SK-N-SH treated with all-trans-retinoic acid at 6 μM for 48 hours (cell line): ENCODE measurements around the gene CELF1.

ENCODE experiments used
- ATAC-seq: fragments of 200-7000 bp; cut with Tn5 transposase; 3 replicates; pipeline ENCODE4 v1.9.1; 2020; ENCODE audit warnings: mild to moderate bottlenecking, moderate library complexity
- ARNTL ChIP-seq: fragments of 450-650 bp; formaldehyde crosslinking; IDR thresholded peaks from 2 replicates; pipeline ENCODE4 v1.5.0; 2020; ENCODE audit warnings: low read depth, mild to moderate bottlenecking, moderate library complexity, borderline replicate concordance
- BACH2 ChIP-seq: fragments of 250-450 bp; sonication (Bioruptor Pico); IDR thresholded peaks from 2 replicates; pipeline ENCODE4 v1.9.0; 2021; ENCODE audit warnings: mild to moderate bottlenecking, borderline replicate concordance
- CREB5 ChIP-seq: fragments of 250-450 bp; sonication (Bioruptor Pico); IDR thresholded peaks from 2 replicates; pipeline ENCODE4 v1.5.1; 2020; ENCODE audit warnings: low read depth, mild to moderate bottlenecking, moderate library complexity
- CSDC2 ChIP-seq: fragments of 250-450 bp; sonication (Bioruptor Pico); IDR thresholded peaks from 2 replicates; pipeline ENCODE4 v1.5.0; 2020; ENCODE audit warnings: mild to moderate bottlenecking, moderate library complexity
- ESRRG ChIP-seq: fragments of 250-450 bp; sonication (Bioruptor Pico); IDR thresholded peaks from 2 replicates; pipeline ENCODE4 v1.6.1; 2021; ENCODE audit warnings: mild to moderate bottlenecking
- GLIS3 ChIP-seq: fragments of 250-450 bp; sonication (Bioruptor Pico); IDR thresholded peaks from 2 replicates; pipeline ENCODE4 v1.5.0; 2020; ENCODE audit warnings: mild to moderate bottlenecking, moderate library complexity
- ISL1 ChIP-seq: fragments of 250-450 bp; sonication (Bioruptor Pico); IDR thresholded peaks from 2 replicates; pipeline ENCODE4 v2.1.2; 2022; ENCODE audit warnings: mild to moderate bottlenecking, moderate library complexity
- OSR1 ChIP-seq: fragments of 250-450 bp; sonication (Bioruptor Pico); IDR thresholded peaks from 2 replicates; pipeline ENCODE4 v1.8.0; 2022; ENCODE audit warnings: moderate library complexity, mild to moderate bottlenecking, inconsistent platforms
- PPARA ChIP-seq: fragments of 250-450 bp; sonication (Bioruptor Pico); IDR thresholded peaks from 2 replicates; pipeline ENCODE4 v1.5.0; 2020; ENCODE audit warnings: mild to moderate bottlenecking, borderline replicate concordance
- RARB ChIP-seq: fragments of 250-450 bp; sonication (Bioruptor Pico); IDR thresholded peaks from 2 replicates; pipeline ENCODE4 v1.8.0; 2021; ENCODE audit warnings: mild to moderate bottlenecking, moderate library complexity
- SNAI2 ChIP-seq: fragments of 250-450 bp; sonication (Bioruptor Pico); IDR thresholded peaks from 2 replicates; pipeline ENCODE4 v1.5.0; 2020; ENCODE audit warnings: mild to moderate bottlenecking, moderate library complexity
- TCF4 ChIP-seq: fragments of 250-450 bp; sonication (Bioruptor Pico); IDR thresholded peaks from 2 replicates; pipeline ENCODE4 v1.8.0; 2021; ENCODE audit warnings: mild to moderate bottlenecking, moderate library complexity, borderline replicate concordance
- TOX ChIP-seq: fragments of 250-450 bp; sonication (Bioruptor Pico); IDR thresholded peaks from 2 replicates; pipeline ENCODE4 v1.8.0; 2021; ENCODE audit warnings: mild to moderate bottlenecking, moderate library complexity, borderline replicate concordance
- TSHZ2 ChIP-seq: fragments of 250-450 bp; sonication (Bioruptor Pico); IDR thresholded peaks from 2 replicates; pipeline ENCODE4 v1.5.0; 2020; ENCODE audit warnings: mild to moderate bottlenecking, moderate library complexity
- ZC3H10 ChIP-seq: fragments of 250-450 bp; sonication (Bioruptor Pico); IDR thresholded peaks from 2 replicates; pipeline ENCODE4 v1.5.1; 2021; ENCODE audit warnings: mild to moderate bottlenecking, moderate library complexity
- ZFP3 ChIP-seq: fragments of 250-450 bp; sonication (Bioruptor Pico); IDR thresholded peaks from 2 replicates; pipeline ENCODE4 v1.5.0; 2020; ENCODE audit warnings: mild to moderate bottlenecking, moderate library complexity
- ZFP30 ChIP-seq: fragments of 450-650 bp; formaldehyde crosslinking; IDR thresholded peaks from 2 replicates; pipeline ENCODE4 v1.5.0; 2022; ENCODE audit warnings: mild to moderate bottlenecking, moderate library complexity
- ZNF565 ChIP-seq: fragments of 450-650 bp; formaldehyde crosslinking; conservative IDR thresholded peaks from 2 replicates; pipeline ENCODE4 v1.5.0; 2020; ENCODE audit warnings: low read depth, mild to moderate bottlenecking, moderate library complexity
- ZNF70 ChIP-seq: fragments of 450-650 bp; formaldehyde crosslinking; IDR thresholded peaks from 2 replicates; pipeline ENCODE4 v1.5.0; 2020; ENCODE audit warnings: mild to moderate bottlenecking, moderate library complexity
- ZNF8 ChIP-seq: fragments of 450-650 bp; formaldehyde crosslinking; IDR thresholded peaks from 2 replicates; pipeline ENCODE4 v1.5.0; 2020; ENCODE audit warnings: mild to moderate bottlenecking, moderate library complexity
- TF ChIP-seq, protein P1 (sequence below): fragments of 250-450 bp; sonication (Bioruptor Pico); IDR thresholded peaks from 2 replicates; pipeline ENCODE4 v1.8.0; 2021; ENCODE audit warnings: low read depth, mild to moderate bottlenecking, moderate library complexity, borderline replicate concordance
- TF ChIP-seq, protein P2 (sequence below): fragments of 250-450 bp; sonication (Bioruptor Pico); IDR thresholded peaks from 2 replicates; pipeline ENCODE4 v1.8.0; 2020; ENCODE audit warnings: mild to moderate bottlenecking, moderate library complexity, borderline replicate concordance
- TF ChIP-seq, protein P3 (sequence below): fragments of 250-450 bp; sonication (Bioruptor Pico); IDR thresholded peaks from 2 replicates; pipeline ENCODE4 v1.5.1; 2021; ENCODE audit warnings: mild to moderate bottlenecking, moderate library complexity

Gene CELF1

GRCh38 chr11:47430524-47430923 is 122.4 kb downstream of the CELF1 start (continued):
- TF ChIP-seq, protein P1, sequence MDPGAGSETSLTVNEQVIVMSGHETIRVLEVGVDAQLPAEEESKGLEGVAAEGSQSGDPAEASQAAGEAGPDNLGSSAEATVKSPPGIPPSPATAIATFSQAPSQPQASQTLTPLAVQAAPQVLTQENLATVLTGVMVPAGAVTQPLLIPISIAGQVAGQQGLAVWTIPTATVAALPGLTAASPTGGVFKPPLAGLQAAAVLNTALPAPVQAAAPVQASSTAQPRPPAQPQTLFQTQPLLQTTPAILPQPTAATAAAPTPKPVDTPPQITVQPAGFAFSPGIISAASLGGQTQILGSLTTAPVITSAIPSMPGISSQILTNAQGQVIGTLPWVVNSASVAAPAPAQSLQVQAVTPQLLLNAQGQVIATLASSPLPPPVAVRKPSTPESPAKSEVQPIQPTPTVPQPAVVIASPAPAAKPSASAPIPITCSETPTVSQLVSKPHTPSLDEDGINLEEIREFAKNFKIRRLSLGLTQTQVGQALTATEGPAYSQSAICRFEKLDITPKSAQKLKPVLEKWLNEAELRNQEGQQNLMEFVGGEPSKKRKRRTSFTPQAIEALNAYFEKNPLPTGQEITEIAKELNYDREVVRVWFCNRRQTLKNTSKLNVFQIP (CRISPR knock-in tag): no peak

DNA sequence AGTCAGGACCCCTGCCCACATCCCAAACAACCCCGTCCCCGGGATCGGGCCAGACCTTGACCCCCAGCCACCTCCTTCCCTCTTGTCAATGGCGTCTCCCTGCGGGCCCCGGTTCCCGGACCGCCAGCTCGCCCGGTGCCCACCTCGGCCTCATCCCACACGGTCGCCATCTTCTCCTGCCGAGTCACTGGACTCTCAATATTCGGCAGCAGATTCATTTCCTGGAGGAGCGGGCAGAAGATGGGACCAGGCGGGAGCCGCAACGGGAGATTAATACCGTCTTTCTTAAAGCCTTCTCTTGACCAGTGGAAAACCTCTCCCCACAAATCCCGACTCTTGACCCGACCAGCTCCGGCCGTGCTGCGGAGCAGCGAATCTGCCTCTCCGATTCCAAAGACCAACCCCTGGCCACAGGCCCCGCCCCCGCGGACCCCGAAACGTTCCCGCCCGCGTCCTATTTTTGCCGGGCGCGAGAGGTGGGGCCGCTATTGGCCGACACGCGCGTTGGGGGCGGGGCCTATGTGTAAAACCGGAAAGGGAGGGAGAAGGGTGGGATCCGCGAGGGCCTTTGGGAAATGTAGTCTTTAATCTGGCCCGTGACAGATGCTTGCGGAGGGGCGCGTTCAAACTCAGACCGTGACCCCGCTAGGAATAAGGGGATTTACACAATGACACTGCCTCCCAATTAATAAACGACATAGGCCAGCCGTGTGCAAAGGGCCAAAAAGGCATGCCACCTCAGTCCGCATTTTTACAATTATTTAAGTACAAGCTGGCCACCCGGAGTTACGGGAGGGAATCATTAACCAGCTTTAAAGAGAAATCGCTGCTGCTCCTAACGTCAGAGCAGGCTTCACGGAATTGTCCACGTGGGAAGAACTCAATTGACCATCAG is 126.6 kb downstream of the CELF1 start, which contains the start of gene PSMC3:
Gene PSMC3, minus strand, starts transcription at position 378 of the 895 bp plus-strand sequence. Its CDS starts 160 bp downstream, at position 218.
- ATAC-seq: peak; percentile 95
- TF ChIP-seq, protein P2, sequence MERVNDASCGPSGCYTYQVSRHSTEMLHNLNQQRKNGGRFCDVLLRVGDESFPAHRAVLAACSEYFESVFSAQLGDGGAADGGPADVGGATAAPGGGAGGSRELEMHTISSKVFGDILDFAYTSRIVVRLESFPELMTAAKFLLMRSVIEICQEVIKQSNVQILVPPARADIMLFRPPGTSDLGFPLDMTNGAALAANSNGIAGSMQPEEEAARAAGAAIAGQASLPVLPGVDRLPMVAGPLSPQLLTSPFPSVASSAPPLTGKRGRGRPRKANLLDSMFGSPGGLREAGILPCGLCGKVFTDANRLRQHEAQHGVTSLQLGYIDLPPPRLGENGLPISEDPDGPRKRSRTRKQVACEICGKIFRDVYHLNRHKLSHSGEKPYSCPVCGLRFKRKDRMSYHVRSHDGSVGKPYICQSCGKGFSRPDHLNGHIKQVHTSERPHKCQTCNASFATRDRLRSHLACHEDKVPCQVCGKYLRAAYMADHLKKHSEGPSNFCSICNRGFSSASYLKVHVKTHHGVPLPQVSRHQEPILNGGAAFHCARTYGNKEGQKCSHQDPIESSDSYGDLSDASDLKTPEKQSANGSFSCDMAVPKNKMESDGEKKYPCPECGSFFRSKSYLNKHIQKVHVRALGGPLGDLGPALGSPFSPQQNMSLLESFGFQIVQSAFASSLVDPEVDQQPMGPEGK (CRISPR knock-in tag): no peak
- TF ChIP-seq TCF4 (CRISPR knock-in tag) (no peak), ISL1 (CRISPR knock-in tag) (no peak), ZNF70 (CRISPR knock-in tag) (no peak), CSDC2 (CRISPR knock-in tag) (no peak), TOX (CRISPR knock-in tag) (no peak), ZNF8 (CRISPR knock-in tag) (no peak), PPARA (CRISPR knock-in tag) (no peak), ZC3H10 (no peak), ARNTL (no peak), ESRRG (CRISPR knock-in tag) (no peak), RARB (CRISPR knock-in tag) (no peak), BACH2 (no peak)

DNA sequence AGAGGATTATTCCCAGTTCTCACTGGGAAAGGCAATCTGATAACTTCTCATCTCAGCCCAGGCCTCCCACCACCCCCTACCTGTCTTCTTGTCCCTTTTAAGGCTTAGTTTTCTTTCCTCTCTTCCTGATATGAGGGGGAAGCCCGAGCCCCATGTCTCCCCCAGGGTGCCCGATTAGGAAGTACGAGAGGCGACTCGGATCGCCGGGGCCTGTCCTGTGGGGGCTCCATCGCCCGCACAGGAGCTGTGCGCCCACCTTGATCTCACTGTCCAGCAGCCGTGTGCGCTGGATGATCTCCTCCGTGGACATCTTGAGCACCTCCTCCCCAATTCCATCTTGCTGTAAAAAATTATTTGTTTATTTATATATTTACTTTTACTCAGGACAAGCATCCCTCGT is 127.3 kb downstream of the CELF1 start:
- no peak for ATAC-seq
- TF ChIP-seq ESRRG (CRISPR knock-in tag) (no peak), ZC3H10 (no peak), ZFP30 (CRISPR knock-in tag) (no peak), TCF4 (CRISPR knock-in tag) (no peak)

DNA sequence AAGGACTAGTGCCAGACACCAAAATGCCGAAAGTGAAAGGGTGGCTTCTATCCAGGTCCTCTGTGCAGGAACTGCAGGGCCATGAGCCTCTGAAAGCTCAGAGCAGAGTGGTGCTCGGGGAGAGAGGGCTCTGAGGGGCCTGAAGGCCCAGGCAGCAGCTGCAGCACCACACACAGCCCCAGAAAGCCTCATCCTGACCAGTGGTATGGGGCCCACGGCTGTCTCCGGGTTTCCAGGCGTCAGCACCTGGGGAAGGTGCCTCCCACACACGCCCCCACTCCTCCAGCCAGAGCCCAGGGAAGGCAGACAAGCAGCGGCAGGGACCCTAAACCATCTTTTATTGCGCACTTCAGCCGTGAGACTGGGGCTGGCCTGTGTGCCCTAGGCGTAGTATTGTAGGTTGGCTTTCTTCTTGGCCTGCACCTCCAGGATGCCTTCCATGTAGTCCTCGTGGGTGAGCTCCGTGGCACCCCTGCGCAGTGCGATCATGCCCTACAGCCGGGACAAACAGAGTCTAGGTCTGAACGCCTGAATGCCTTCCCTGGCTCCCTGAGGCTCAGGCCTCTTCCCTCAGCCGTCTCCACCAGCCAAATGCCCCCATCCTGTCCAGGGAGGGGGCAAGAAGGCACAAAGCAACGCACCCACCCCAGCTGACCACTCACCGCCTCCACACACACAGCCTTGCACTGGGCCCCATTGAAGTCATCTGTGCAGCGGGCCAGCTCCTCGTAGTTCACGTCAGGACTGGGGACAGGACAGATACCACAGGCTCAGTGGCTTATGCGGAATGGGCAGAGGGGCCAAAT is 134.3 kb downstream of the CELF1 start:
- ATAC-seq: no peak
- TF ChIP-seq ZFP3 (CRISPR knock-in tag) (no peak), TOX (CRISPR knock-in tag) (no peak), CREB5 (CRISPR knock-in tag) (no peak), SNAI2 (no peak), GLIS3 (CRISPR knock-in tag) (no peak), ZNF565 (no peak), PPARA (CRISPR knock-in tag) (no peak), ZC3H10 (no peak), ESRRG (CRISPR knock-in tag) (no peak), OSR1 (CRISPR knock-in tag) (no peak)

DNA sequence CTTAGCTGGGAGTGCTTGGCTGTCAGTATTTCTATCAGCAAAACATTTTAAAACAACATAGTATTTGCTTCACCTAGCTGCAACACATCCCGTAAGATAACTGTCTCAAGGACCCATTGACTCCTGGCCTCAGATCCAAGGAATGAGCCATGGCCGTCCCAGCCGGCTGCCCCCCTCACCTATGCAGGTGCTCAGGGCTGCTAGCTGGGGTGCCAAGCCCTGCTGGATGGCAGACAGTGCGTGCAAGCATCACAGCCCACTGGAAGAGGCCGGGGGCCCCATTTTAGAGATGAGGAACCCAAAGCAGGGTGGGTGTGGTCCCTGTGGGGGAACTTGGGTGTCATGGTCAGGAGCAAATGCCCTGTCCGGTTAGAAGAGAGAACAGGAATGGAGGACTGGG is 135.2 kb downstream of the CELF1 start:
- ATAC-seq: no peak
- no peak for TF ChIP-seq OSR1 (CRISPR knock-in tag)
- no peak for TF ChIP-seq ARNTL
- TF ChIP-seq TCF4 (CRISPR knock-in tag): no peak
- TF ChIP-seq, protein P3, sequence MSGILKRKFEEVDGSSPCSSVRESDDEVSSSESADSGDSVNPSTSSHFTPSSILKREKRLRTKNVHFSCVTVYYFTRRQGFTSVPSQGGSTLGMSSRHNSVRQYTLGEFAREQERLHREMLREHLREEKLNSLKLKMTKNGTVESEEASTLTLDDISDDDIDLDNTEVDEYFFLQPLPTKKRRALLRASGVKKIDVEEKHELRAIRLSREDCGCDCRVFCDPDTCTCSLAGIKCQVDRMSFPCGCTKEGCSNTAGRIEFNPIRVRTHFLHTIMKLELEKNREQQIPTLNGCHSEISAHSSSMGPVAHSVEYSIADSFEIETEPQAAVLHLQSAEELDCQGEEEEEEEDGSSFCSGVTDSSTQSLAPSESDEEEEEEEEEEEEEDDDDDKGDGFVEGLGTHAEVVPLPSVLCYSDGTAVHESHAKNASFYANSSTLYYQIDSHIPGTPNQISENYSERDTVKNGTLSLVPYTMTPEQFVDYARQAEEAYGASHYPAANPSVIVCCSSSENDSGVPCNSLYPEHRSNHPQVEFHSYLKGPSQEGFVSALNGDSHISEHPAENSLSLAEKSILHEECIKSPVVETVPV: no peak
- TF ChIP-seq, protein P1 (CRISPR knock-in tag): no peak
- no peak for TF ChIP-seq TSHZ2 (CRISPR knock-in tag)
- no peak for TF ChIP-seq CSDC2 (CRISPR knock-in tag)
